HG02642 (cell line): Measurements from ENCODE around the gene SPAG8.

Experiments
- ATAC-seq: cut with Tn5 transposase; IDR thresholded peaks from one replicate; pipeline ENCODE4 v1.9.1; 2021; ENCODE audit warnings: mild to moderate bottlenecking; ENCODE audit not compliant: unreplicated experiment, poor library complexity

Gene SPAG8

DNA sequence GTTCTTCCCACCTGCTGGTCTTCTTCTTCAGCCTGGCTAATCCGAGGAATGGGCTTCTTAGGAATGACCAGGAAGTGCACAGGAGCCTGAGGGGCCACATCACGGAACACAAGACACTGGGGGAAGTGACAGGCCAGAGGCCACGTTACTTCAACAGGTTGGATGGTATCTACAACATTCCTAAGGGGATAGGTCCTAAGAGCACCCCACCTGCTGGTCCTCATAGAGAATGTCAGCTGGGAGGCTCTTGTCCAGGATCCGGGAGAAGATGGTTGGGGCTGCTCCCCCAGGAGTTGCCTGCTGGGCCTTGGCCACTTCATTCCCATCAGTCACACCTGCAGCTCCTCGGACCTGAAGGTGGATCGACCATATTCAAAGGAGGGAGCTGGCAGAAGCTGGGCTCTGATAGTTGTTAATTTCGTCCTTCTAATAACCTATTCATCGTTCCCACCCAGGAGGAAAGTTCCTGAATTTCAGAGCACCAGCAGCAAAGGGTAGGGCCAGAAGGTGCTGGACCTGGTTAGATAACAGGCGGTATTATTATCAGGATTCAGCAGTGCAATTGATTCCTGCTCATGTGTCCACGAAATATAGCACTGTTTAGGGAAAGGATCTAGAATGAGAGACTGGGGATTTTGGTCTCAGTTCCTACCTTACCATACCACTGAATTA lies 1.5 kb upstream of the SPAG8 start:
- no peak for ATAC-seq

DNA sequence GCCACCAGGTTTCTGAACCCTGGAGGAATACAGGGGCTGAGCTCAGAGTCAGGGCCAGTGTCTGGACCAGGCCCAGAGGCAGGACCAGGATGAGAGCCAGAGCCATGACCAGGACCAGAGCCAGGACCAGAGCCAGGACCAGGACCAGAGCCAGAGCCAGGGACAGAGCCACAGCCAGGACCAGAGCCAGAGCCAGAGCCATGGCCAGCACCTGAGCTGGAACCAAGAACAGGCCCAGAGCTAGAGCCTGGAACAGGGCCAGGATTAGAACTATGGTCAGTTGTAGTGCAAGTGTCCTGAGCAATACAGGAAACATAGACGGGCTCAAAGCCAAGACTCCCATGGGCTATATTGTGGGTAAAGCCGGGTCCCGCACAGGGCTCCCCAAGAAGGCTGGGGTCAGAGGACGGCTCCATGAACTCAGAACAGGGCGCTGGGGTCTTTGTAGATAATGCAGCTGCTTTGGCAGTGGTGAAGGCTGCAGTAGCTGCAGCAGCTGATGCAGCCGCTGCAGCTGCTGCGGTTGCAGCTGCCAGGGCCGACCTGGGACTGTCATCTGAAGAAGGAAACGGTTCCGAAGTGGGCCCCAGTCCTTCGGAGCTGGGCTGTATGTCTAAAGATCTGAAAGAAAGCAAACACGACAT lies 559 bp downstream of the SPAG8 start:
- no peak for ATAC-seq

DNA sequence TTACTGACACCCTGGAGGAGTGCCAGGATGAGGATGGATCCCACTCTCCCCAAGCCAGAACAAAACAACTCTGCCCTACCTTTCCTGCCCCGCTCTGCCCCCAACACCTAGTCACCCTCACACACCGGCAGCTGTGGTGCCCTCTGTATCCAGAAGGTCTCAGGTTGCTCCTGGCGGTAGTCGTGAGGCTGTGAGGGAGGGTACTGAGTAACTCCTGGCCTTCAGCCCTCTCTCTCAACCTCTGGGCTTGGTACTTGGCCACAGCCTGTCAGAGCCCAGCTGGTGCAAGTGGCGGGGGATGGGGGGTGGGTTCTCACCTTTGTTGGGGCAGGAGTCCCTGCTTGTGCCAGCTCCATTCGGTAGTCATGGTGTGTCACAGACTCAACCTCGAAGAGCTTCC lies 1.9 kb downstream of the SPAG8 start:
- ATAC-seq, result no peak

DNA sequence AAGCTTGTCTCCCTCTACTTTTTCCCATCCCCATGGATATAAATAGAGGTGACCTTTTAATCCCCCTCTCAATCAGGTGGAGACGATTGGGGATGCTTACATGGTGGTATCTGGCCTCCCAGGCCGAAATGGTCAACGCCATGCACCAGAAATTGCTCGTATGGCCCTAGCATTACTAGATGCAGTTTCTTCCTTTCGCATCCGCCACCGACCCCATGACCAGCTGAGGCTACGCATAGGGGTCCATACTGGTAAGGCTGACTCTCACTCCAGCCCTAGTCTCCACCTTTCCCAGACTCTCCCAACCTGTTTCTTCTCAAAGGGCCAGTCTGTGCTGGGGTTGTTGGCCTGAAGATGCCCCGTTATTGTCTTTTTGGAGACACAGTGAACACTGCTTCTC lies 3.6 kb downstream of the SPAG8 start:
- ATAC-seq, result no peak

DNA sequence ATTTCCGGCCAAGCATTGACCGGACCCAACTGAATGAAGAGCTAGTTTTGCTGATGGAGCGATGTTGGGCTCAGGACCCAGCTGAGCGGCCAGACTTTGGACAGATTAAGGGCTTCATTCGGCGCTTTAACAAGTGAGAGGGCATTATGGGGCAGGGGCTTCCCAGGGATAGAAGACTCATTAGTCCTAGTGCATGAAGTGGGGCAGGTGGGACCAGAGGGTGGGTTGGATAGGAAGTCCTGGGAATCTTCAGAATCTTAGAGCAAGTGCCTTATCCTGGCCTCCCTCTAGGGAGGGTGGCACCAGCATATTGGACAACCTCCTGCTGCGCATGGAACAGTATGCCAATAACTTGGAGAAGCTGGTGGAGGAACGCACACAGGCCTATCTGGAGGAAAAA lies 6.0 kb downstream of the SPAG8 start:
- no peak for ATAC-seq

DNA sequence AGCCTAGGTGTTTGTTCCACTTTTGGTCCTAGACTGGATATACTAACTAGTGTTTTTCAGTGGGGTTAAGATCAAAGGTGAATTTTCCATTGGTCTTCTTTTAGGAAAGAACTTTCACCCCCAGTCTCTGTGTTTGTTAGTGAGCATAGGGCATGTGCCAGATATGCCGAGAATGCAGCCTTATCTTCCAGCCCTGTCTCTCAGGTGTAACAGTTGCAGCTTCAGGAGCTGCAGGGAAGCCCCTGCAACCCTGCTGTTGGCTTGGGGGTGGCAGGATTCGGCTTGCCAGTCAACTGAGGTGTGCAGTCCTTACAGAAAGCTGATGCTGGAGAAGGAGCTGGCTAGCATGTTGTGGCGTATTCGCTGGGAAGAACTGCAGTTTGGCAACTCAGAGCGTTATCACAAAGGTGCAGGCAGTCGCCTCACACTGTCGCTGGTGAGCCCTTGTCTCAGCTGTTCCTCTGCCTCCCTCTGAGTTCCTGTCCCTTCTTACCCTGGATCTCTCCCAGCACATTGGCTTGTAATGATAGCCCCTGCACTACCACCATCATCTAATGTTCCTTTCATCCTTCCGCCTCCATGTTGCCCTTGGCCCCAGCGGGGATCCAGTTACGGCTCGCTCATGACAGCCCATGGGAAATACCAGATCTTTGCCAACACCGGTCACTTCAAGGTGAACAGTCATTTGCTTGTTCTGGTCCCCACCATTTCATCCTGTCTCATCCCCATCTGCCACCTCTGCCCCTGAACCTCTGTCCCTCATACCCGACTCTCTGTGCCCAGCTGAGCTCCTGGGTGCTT lies 10.5 kb downstream of the SPAG8 start:
- no peak for ATAC-seq

DNA sequence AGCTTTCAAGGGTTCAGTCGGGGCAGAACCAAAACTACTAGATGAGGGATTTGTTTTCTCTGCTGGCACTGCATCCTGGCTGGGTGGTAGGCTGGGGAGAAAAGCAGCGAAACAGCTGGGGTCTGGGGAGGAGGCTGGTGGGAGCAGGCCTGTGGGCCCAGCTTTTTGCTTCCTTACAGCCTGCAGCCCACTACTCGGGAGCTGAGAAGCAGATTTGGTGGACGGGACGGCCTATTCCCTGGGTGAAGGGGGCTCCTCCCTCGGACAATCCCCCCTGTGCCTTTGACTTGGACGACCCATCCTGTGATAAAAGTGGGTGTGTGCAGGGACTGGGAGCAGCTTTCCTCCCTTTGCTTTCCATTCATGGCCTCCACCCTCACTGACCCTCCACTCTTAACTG lies 11.5 kb downstream of the SPAG8 start:
- ATAC-seq, result no peak

DNA sequence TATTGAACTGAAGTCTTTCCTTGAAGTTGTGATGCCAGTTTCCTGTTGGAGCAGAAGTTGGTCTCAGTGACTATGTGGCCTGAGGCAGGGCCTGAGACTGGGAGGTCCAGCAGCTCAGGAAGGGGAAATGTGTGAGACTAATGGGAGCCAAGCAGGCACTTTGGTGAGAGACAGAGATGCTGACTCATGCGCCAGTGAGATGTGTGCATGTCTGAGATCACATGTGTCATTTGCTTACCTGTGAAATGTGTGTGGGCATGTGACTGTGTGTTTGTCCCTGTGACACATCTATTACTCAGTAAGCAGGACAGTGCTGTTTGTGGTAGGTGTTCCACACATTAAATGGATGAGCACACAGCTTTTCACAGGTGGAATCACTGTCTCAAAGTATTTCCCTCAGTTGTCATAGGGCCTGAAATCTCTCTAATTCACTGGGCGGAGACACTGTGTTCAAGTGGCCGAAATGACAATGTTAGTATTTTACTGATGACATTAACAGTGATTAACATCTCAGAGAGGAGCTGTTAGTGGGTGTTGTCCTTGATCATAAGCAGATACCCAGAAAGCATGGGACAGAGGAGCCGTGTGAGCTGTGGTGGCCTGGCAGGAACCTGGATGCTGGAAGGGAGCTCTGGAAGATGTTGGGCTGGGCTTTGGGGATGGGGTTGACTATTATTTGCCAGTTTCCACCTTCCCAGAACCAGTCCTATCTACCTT lies 13.2 kb downstream of the SPAG8 start:
- no peak for ATAC-seq

DNA sequence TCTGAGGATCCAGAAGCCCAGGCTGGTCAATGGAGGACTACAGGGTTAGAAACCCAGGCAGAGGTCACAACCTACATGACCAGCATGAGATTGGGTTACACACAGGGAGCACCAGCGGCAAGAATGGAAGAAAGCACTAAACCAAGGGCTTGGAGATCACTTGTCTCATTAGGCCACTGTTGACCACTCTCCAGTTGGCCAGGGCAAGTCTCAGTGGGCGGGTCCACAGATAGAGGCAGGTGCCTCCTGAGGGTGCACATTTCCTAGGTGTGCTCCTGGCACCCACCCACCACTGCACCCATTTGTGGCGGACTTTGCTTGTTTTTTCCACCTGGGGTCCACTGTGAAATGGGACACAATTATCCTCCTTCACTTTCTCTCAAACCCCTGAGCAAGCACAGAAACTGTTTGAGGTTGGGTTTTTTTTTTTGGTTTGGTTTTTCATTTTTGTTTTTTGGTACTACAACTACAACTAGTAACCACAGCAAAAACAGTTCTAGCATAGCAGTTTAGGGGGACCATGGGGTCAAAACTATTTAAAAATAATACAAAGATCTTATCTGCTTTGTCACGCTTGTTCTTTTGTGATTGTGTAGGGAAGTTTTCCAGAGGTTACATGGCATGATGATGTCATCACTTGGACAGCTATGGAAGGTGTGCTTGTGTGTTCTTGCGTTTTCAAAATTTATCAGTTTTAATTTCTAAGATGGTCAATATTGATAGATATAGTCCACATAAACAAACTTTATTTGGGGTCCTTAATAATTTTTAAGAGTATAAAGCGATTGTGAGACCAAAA lies 14.6 kb downstream of the SPAG8 start:
- ATAC-seq, result no peak

DNA sequence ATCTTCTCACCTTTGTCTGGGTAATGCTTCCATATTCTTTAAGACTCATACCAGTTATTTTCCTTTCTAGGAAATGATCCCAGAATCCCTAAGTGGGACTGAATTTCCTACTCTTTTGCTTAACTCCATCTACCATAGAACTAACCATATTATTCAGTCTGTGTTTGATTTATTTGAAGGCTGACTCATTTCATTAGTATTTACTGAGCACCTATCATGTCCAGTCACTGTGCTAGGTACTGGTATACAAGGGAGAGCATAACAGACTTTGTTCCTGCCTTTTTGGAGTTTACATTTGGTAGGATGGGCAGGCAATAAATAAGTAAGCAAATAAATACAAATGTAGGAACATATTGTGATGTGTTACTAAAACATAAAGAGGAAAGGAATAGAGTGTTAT lies 16.4 kb downstream of the SPAG8 start:
- ATAC-seq, result no peak

DNA sequence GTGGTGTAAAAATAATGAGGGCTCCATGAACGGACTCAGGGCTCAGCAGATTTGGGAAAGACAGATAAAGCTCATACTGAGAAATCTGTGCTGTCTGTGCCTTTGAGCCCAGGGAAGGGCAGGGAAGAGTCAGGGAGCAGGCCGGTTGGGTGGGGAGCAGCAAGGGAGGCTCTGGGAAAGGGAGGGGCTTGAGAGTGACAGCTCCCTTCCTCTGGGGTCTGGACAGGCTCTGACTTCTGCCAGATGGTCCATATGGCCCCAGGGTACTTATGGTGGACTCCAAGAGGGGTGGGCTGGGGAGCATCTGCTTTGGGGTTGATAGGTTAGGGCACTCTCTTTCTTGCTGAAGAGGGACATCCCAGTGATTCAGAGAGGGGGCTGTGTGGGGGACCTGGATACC lies 18.6 kb downstream of the SPAG8 start:
- no peak for ATAC-seq

DNA sequence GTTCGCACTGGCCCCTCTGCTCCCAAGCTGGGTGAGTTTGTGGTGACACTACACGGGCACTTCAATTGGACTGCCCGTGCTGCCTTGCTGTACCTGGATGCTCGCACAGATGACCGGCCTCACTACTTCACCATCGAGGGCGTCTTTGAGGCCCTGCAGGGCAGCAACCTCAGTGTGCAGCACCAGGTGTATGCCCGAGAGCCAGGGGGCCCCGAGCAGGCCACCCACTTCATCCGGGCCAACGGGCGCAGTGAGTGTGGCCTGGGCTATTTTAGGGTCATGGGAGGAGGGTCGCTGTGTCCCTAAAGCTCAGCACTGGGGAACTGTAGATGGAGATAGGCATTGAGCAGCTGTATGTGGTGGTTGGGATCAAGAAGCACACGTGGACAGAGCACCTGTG lies 19.2 kb downstream of the SPAG8 start:
- ATAC-seq, result no peak

DNA sequence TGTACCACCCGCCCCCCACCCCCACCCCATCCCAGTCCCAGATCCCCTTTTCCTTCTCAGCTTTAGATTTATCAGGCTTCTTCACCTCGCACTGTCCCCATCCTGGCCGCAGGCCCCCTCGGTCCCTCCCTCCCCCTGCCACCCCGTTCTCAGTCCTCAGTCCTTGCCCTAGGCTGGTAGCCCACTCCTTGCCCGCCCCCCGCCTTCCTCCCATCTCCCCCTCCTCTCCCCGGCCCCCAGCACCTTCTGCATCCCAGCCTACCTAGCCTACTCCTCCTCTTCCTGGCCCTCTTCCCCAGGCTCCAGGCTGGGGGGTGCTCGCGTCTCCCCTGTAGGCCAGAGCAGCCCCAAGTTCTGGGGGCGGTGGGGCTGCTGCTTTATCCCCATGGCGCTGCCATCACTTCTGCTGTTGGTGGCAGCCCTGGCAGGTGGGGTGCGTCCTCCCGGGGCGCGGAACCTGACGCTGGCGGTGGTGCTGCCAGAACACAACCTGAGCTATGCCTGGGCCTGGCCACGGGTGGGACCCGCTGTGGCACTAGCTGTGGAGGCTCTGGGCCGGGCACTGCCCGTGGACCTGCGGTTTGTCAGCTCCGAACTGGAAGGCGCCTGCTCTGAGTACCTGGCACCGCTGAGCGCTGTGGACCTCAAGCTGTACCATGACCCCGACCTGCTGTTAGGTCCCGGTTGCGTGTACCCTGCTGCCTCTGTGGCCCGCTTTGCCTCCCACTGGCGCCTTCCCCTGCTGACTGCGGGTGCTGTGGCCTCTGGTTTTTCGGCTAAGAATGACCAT lies 19.8 kb downstream of the SPAG8 start:
- ATAC-seq, result no peak

DNA sequence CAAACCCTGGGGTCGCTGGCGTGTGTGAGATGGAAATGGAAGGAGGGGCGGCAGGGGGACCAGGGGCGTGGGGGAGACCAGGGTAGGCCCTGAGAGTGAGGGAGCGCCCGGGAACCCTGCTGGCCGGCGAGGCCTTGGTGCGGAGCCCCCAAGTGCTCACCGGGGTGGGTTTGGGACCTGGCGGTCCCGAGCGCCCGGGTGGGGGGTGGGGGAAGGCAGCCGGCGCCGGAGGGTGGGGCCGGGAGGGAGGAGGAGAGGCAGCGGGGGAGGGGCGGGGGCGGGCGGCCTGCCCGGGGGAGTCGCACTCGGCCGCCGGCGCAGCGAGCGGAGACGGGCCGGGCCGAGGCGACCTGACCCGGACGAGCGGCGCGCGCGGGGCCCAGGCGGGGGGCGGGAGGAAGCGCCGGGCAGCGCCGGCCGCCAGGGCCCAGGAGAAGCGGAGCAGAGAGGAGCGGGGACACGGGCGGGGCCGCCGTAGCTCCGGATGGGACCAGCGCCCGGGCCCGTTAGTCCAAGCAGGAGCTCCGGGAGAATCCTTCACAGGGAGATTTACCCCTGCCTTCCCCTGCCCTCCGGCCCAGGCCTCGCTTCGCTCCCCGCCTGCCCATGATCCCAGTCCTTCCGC lies 20.7 kb downstream of the SPAG8 start, which contains the start of gene NPR2:
Gene NPR2, plus strand, starts transcription at position 295 of the 625 bp plus-strand sequence. CDS start 818 bp downstream, outside the sequence.
- ATAC-seq, result no peak

DNA sequence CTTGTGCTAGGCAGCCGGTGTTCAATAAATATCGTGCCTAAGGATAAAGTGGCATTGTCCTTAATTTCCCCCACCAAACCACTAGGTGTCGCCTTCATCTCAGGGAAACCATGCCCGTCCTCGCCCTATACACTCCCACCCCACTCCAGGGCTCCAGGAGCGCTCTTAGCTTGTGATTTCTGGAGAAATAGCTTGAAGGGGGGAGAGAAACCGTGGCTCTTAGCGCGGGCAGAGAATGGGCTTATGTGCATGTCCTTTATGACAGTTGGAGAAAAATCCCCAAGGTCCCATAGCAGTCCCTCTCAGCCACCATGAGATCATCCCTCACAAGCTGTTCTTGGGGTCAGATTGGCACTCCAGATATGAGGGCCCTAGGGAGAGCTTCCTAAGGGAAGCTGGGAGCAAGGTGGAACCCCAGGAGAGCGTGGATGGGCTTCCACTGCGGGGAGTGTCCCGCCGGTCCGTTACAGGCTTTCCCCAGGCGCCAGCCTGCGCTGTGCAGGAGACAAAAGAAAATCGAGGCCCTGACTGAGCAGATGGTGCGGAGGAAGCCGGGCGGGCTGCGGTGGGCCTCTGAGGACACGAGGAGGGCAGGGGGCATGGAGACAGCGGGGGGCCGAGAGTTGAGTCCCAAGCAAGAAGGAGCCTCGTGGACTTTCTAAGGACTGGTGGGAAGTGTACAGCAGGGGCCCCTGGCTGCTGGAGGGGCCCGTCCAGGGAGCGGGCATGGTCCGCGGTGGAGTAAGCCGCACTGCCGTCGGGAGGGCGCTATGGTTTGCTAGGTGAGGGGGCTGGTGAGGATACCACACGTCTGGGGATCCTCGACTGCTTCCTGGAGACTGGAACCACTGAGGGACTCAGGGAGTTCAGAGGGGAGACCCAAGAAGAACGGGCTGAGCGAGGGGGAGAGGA lies 21.4 kb downstream of the SPAG8 start:
- ATAC-seq, result peak; percentile 54

DNA sequence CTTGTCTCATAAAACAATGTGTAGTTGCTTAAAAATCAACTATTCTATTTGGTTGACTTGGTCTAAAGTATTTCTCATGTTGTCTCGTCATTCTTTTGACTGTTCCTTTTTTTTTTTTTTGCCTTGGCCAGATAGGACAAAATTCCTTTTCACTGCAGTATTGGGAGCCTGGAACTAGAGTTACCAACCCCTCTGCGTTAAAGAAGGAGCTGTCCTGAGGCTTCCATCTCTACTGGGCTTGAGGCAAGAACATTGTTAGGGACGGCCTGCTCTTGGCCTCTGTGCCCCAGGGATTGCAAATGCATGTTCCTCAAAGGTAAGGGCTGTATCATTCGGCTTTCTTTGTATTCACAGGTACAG lies 22.1 kb downstream of the SPAG8 start:
- no peak for ATAC-seq

DNA sequence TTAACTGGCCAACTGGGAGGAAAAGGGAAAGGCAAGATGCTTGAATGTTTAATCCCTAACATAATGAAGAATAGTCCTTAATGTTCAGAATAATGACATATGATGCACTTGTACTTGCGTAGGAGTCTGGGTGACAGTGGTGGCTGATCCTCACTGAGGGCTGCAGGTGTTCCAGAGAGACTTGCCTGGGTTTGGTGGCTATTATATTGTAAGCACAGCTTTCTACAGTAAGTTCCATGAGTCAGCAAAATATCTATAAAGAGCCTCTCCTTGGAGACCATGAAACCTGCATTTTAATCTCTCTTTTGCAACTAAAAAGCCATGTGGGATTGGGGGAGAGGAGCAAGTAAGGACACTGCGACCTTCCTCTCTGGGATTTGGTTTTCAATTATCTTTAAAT lies 22.5 kb downstream of the SPAG8 start:
- no peak for ATAC-seq

DNA sequence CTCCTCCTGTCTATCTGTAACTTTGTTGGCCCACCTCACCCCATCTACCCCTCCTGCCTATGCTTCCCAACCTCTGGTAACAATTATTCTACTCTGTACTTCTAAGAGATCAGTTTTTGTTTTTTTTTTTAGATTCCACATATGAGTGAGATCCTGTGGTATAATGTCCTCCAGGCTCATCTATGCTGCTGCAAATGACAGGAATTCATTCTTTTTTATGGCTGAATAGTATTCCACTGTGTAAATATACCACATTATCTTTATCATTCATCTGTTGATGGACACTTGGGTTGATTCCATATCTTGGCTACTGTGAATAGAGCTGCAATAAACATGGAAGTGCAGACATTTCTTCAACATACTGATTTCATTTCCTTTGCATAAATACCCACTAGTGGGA lies 28.6 kb downstream of the SPAG8 start:
- no peak for ATAC-seq
